HG03280 (cell line): ENCODE data around the gene TMEM82.

Source experiments
- ATAC-seq: cut with Tn5 transposase; IDR thresholded peaks from one replicate; pipeline ENCODE4 v1.9.1; 2021; ENCODE audit warnings: mild to moderate bottlenecking, moderate library complexity; ENCODE audit not compliant: unreplicated experiment

The TMEM82 gene

DNA sequence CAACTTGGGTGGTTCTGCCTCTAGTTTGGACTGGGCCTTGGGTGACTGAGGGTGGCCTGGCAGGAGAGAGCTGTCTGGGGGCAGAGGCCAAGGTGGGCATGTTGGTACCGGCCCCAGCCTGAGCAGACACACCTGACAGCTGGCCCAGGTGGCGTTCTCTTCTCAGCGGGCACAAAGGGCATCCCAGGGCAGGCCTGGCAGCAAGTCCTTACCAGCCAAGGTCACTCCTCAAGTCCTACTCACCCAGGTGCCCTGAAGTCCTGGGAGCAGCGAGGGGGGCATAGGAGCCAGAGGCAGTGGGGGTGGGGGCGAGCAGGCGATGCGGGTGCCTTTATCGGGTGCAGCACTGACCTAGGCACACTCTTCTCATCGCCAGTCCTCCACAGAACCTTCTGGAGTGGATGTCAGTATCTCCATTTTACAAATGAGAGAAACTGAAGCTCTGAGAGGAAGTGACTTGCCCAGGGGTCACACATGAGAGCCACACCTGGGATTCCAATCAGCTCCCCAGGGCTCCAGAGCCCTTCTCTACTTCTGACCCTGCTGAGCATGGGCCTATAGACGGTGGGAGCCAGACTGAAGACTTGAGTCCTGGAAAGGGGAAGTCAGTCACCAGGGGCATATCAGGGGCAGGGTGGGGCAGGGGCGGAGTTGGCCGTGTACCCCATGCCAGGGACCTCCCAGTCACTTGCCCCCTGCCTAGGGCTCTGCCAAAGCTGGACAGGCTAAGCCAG lies 6.8 kb upstream of the TMEM82 start:
- ATAC-seq, result no peak

DNA sequence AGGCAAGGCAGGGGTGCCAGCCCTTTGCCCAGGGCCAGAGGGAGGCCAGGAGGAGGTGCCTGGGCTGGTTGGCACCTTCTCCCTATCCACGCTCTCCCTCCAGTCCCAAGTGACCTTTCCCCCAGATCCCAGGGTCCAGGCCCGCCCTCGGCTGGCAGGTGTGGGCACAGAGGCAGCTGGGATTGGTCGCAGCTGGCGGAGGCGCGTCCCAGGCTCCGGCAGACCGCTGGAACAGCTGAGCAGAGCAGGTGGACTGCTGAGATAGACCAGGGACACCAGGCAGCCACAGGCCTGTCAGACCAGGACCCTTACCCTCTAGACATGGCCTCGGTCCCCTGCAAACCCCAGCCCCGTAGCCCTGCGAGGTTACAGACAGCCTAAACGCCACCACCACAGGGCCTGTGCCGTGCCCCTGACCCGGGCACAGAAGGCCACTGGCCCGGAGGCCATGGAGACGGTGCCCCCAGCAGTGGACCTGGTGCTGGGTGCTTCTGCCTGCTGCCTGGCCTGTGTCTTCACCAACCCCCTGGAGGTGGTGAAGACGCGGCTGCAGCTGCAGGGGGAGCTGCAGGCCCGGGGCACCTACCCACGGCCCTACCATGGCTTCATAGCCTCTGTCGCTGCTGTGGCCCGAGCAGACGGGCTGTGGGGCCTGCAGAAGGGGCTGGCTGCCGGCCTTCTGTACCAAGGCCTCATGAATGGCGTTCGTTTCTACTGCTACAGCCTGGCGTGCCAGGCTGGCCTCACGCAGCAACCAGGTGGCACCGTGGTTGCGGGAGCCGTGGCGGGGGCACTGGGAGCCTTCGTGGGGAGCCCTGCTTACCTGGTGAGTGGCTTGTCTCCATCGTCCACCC lies 6.0 kb upstream of the TMEM82 start, which contains the start of gene SLC25A34:
SLC25A34 (plus strand) TSS at position 221 of the 854 bp plus-strand sequence; CDS start at position 449, 228 bp downstream.
- no peak for ATAC-seq

DNA sequence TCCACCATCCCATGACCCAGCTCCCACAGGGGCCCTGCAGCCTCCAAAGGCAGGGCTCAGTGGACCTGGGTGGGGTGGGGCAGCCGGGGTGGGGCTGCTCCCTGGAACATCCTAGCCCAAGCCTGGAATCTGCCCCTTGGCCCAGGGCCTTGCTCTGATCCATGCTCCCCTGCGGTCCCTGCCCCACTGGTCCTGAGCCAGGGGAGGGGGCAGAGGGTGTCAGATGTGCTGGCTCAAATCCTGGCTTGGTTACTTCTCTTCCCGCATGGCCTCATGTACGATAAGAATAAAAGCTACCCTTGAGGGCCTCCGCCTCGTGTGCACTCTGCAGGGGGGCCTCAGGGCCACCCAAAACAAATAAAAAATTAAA lies 5.4 kb upstream of the TMEM82 start:
- no peak for ATAC-seq

DNA sequence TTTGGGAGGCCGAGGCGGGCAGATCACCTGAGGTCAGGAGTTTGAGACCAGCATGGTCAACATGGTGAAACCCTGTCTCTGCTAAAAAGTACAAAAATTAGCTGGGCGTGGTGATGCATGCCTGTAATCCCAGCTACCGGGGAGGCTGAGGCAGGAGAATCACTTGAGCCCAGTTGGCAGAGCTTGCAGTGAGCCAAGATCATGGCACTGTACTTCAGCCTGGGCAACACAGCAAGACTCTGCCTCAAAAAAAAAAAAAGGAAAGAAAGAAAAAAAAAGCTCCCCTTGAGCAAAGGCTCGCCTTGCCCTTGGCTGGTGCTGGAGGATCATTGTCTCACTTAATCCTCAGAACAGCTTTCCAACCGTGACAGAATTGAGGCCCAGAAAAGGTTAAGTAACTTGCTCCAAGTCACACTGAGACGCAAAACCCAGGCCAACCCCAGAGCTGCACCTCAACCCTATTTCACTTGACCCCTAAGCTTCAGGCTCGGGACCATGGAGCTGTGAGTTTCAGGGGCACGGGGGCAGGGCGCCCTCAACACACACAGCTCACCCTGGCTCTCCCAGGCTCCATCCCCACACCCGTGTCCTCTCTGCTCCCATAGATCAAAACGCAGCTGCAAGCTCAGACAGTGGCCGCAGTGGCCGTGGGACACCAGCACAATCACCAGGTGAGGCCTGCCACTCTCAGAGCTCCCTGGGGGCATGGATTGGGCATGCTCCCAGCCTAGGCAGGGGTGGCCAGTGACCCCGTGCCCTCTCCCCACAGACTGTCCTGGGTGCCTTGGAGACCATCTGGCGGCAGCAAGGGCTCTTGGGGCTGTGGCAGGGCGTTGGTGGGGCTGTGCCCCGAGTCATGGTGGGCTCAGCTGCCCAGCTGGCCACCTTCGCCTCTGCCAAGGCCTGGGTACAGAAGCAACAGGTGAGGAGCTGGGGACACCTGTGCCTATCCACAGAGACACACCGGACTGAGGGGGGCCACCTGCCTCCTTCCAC lies 4.7 kb upstream of the TMEM82 start:
- ATAC-seq, result no peak

DNA sequence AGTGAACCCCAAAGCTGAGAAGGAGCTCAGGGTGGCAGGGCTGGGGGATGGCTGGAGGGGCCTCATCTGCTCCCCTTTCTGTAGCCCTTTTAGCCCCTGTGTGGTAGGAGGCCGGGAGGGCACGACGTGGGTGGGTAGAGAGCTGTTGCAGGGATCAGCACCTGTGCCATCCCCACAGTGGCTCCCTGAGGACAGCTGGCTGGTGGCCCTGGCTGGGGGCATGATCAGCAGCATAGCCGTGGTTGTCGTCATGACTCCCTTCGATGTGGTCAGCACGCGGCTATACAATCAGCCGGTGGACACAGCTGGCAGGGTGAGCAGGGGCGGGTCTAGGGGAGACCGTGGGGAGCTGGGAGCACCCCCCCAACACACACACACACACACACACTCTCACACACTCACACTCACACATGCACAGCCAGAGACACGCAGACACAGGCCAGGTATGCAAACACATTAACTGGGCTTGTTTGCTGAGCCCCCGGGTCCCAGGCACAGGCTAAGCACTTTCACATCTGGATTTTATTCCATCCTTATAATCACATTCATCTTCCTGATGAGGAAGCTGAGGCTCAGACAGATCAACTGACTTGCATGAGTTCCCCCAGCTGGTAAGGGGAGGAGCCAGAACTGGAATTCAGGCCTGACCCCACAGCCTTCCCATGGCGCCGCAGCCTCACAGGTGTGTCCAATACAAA lies 3.7 kb upstream of the TMEM82 start:
- ATAC-seq, result no peak

DNA sequence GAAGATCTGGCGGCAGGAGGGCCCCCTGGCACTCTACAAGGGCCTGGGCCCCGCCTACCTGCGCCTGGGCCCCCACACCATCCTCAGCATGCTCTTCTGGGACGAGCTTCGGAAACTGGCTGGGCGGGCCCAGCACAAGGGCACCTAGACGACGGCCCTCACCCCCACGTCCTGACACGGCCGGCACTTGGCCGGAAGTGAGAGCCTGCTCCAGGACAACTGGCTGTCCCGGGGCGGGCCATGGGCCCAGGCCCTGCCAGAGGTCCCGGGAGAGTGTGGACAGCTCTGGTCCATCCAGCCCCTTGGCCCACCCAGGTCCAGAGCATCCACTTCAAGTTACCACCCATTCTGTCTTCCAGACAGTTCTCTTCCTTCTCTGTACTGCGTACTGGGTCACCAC lies 3.0 kb upstream of the TMEM82 start:
- no peak for ATAC-seq

DNA sequence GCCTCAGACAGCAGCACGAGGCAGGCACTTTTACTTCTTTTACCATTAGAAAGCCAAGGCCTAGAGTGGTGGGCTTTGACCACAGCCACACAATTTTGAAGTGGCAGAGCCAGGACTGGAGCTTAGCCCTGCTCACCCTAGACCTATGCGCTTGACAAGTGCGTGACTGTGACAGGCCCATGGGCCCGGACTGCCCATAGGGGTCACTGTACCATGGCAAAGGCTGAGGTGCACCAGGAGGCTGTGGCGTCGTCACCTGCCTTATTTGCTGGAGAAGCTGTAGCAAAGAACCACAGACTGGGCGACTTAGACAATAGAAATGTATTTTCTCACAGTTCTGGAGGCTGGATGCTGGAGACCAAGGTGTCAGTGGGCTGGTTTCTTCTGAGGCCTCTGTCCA lies 2.6 kb upstream of the TMEM82 start:
- ATAC-seq, result no peak

DNA sequence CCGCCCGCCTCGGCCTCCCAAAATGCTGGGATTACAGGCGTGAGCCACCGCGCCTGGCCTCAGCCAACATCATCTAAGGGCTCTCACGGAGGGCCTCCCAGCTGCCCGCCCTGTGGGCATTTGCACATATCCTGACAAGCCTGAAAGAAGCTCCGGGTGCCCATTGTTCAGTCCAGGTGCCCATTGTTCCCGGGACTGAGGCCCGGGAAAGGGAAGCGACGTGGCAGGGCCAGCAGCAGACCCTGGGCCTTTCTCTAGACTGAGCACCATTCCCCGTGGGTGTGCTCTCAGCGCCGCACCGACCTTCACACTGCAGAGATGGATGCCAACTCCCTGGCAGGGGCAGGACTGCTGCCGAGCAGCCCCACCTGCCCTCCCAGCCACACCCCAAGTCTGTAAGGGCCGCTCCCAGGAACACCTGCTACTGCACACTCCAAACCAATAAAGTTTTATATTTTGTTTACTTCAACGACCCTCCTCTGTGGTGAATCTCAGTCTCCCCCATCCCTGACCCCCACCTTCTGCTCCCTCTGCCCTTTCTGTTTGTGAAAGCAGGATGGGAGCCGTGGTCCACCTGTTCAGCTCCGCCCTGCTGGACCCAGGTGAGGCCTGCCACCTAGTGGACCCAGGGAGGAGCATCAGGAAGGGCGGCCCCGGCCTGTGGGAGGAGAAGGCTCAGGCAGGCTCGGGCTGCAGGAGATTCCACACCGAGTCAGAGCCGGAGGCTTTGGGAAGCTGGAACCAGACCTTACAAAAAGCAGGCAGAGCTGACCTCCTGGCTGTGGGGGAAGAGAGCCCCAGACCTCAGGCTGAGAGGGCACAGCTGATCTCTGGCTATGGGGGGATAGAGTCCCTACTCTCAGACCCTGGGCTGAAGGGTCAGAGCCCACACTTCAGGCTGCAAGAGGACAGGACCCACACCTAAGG lies 1.1 kb upstream of the TMEM82 start:
- ATAC-seq, result peak; percentile 63

DNA sequence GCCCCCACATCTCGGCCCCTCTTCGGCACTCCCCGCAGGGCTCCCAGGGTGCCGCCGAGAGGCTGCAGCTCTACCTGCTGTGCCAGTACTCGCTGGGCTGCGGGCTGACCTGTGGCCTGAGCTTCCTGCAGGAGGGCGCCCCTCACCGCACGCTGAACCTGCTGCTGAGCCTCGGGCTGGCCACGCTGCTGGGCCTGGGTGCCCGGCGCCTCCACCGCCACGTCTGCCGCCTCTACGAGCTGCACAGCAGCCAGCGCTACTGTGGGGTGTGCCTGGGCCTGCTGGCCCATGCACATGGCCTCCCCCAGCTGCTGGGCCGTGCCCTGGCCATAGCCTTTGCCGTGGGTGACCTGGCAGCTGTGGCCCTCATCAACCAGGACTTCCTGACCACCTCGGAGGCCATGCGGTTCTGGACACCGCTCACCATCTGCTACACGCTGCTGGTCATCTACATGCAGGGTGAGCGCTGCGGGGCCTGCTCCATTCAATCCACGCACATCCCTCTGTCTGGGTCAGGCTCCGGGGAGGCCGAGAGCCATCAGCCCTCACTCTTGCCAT lies 1.9 kb downstream of the TMEM82 start:
- no peak for ATAC-seq

DNA sequence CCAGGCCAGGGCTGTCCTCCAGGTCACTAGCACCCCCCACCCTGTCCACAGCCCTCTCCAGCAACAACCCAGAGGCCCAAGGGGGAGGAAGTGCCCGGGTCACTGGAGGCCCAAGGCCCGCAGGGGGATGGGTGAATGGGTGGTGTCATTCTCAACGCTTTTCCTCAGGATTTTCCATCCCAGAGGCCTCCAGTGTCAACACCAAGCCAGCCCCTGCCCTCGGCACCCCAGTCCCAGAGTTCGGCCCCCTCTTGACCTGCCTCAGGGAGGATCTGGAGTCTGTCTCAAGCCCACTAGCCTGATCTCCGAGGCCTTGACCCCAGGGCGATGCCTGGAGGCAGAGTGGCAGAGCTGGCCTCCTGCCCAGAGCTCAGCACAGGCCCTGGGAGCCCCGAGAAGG lies 5.1 kb downstream of the TMEM82 start:
- no peak for ATAC-seq

DNA sequence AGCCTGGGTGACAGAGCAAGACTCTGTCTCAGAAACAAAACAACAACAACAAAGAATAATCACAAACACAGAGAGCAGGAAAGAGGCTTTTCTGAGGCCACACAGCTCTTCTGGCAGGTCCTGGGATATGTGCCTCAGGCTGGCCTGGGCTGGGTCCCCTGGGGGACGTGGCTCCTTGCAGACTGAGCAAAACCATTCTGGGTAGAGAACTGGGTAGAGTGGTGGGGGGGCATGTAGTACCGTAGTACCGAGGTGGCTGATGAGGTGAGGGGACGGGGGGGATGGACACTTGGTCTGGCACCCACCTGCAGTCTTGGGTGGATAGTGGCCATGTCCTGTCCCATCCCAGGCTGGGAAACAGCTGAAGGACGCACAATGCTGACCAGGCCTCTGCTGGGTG lies 6.0 kb downstream of the TMEM82 start:
- ATAC-seq, result no peak

DNA sequence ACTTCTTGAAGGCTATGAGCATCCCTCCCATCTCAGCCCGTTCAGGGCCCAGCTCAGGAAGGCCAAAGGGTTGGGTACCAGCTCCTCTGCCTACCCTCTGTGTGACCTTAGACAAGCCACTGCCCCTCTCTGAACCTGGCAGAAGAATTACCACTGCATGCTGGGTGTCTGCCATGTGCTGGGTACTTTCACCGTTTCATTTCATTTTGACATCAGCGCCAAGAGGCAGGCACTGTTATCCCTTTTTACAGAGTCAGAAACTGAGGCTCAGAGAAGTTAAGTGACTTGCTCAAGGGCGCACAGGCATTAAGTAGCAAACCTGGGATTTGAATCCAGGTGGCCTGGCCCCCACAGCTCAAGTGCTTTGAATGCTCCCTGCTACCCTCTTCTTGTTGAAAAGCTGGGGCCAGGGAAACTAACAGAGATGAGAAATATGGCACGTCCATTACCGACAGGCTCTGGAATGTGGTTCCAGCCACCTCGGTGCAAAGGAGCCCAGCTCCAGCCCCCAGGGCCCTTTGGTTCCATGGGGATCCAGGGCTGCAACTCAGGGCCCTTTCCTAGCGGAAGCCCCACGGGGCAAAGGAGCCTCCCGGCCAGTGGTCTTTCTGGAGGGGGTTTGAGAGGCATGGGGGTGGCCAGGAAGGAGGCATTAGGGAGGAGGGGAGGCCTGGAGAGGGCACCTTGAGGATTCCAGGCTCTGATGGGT lies 6.5 kb downstream of the TMEM82 start:
- no peak for ATAC-seq

DNA sequence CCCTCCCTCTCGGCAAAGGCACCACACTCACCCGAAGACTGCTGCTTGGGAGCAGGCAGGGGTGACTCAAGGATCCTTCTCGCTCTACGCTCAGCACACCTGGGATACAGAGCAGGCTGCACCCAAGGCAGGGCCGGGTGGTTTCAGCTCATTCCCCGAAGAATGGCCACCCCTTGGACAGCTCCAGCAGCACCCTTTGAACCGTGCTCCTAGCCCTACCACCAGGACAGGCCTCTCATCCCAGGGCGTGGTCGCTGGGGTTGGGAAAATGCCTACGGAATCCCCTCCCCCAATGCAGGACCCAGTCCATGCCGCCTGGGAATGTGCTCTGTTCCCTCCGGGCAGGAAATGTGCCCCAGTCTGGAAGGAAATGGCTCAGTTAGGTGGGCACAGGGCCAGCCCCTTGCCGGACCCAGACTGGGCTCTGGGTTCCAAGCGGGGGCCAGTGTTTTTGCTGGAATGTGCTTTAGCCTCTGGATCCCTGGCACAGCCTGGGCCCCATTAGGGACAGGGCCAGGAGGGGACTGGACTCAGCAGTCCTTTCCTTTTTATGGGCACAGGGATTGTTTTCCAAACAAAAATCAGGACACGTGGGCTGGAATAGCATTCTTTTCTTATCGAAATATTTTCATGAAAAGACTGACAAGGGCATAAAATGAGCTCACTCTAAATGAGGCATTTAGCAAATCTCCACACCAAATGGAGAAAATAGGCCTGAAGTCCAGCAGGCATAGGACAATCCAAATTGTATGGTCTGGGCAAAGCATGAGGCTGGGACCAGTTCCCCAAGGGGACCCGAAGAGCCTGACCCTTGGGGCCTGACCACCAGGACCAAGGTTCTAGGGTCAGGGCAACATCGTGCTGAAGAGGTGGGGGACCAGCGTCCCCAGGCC lies 7.3 kb downstream of the TMEM82 start:
- no peak for ATAC-seq

DNA sequence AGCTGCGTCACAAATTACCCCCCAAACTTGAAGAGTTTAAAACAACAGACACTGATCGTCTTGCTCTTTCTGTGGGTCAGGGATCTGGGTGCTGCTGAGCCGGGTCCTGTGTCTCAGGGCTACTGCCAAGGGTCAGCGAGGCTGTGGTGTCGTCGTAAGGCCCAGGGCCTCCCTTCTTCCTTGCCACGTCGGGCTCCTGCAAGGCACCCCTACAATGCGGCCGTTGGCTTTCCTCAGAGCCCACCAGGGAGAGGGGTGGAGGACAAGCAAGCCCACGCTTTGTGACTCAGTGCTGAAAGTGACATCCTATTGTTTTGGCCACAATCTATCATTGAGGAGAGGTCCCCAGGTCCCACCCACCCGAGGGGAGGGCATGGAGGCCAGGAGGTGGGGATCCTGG lies 8.6 kb downstream of the TMEM82 start:
- ATAC-seq, result no peak

DNA sequence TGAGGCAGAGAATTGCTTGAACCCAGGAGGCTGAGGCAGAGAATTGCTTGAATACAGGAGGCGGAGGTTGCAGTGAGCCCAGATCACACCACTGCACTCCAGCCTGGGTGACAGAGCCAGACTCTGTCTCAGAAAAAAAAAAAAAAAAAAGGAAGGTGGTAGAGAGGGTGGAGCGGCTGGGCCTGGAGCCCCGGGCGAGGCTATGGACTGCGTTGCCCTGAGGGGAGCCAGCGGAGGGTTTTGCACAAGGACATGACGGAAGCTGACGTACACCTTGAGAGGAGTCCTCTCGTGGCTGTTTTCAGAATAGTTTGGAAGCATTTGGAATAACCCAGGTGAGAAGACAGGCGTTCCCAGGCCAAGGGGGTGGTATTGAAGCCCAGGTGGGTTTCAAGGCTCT lies 9.4 kb downstream of the TMEM82 start:
- no peak for ATAC-seq

DNA sequence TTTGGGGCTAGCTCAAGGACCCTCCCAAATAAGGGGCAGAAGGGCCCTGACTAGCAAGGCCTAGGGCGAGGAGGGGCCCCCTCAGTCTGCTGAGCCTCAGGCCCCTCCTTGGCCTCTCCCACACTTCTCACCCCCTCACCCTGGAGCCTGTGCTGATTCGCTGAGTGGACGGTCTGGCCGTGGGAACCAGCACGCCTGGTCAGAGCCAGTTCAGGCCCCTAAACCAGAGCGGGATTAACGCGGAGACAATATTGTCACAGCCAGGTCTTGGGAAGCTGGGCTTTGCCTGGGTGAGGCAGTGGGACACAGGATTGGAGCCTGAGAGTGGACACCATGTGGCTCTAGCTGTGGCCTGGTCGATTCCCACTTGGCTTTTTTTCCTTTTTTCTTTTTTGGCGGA lies 11.5 kb downstream of the TMEM82 start:
- ATAC-seq, result no peak

DNA sequence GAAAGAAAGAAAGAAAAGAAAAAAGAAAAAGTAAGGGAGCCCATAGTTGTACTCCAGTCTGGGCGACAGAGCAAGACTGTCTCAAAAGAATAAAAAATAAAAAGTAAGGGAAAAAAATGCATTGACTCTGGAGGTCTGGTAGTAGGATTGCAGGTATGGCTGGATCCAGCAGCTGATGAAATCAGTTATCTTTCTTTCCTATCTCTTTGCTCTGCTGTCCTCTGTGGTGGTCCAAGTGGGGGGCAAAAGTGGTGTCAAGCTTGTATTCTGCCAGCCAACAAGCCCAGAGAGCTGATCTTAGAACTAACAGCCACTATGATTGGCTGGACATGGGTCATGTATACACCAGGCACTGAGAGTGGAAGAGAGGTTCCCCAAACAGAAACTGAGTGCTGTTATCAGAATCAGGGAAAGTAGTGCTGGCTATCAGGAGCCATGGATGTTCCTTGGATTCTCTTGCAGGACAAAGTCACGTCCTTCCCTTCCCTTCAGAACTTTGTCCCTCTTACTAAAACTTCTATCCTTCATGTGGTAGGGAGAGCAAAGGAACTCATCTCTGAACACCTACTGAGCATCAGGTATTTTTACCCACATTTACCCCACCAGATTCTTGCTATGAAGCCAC lies 12.8 kb downstream of the TMEM82 start:
- ATAC-seq, result no peak
